Stimulated activated naive CD8-positive, alpha-beta T cell treated with anti-CD3 and anti-CD28 coated beads, Interleukin-15, Interleukin-2, amounts not matched to agents 100 ng/mL and 50 ng/mL, for 24 hours (primary cell): ENCODE results near the gene COL6A2.
A peak's percentile ranks its signal among the peaks of the same experiment; 100 is the strongest.

Experiments
- H3K27ac Mint-ChIP-seq: one replicate; pipeline ENCODE4 v1.8.0; 2021; ENCODE audit warnings: mild to moderate bottlenecking, mixed read lengths
- H3K27me3 Mint-ChIP-seq: one replicate; pipeline ENCODE4 v1.8.0; 2021; ENCODE audit warnings: mixed read lengths
- H3K36me3 Mint-ChIP-seq: one replicate; pipeline ENCODE4 v1.8.0; 2021; ENCODE audit warnings: low read depth, mixed read lengths
- H3K4me1 Mint-ChIP-seq: one replicate; pipeline ENCODE4 v1.8.0; 2021; ENCODE audit warnings: low read depth, mixed read lengths
- H3K4me3 Mint-ChIP-seq: one replicate; pipeline ENCODE4 v1.8.0; 2021; ENCODE audit warnings: mild to moderate bottlenecking, mixed read lengths
- H3K9me3 Mint-ChIP-seq: one replicate; pipeline ENCODE4 v1.8.0; 2021; ENCODE audit warnings: mixed read lengths

Gene COL6A2

GRCh38 chr21:46097336-46098293 lies at the start of gene COL6A2:
Gene COL6A2, plus strand, starts transcription at chr21:46098112.
- Mint-ChIP-seq H3K9me3 (peaks cover 6% of the 10 kb centered on the region), H3K27ac (peak within 1 kb of the TSS; percentile 38), H3K4me1 (peaks cover 18% of the 10 kb centered on the region), H3K27me3 (peaks cover 29% of the 10 kb centered on the region), H3K36me3 (peaks cover 12% of the 10 kb centered on the region), H3K4me3 (peak within 1 kb of the TSS; percentile 72)

- no peak overlapping the region for H3K27ac Mint-ChIP-seq
- H3K36me3 Mint-ChIP-seq: no peaks in the 10 kb centered on the region
- H3K4me1 Mint-ChIP-seq: peaks cover 24% of the 10 kb centered on the region
- H3K27me3 Mint-ChIP-seq: peaks cover 6% of the 10 kb centered on the region
- no peaks in the 10 kb centered on the region for H3K9me3 Mint-ChIP-seq
- H3K4me3 Mint-ChIP-seq: no peak overlapping the region
Observed at GRCh38 chr21:46048926-46049889, 48.7 kb upstream of the COL6A2 start.

DNA sequence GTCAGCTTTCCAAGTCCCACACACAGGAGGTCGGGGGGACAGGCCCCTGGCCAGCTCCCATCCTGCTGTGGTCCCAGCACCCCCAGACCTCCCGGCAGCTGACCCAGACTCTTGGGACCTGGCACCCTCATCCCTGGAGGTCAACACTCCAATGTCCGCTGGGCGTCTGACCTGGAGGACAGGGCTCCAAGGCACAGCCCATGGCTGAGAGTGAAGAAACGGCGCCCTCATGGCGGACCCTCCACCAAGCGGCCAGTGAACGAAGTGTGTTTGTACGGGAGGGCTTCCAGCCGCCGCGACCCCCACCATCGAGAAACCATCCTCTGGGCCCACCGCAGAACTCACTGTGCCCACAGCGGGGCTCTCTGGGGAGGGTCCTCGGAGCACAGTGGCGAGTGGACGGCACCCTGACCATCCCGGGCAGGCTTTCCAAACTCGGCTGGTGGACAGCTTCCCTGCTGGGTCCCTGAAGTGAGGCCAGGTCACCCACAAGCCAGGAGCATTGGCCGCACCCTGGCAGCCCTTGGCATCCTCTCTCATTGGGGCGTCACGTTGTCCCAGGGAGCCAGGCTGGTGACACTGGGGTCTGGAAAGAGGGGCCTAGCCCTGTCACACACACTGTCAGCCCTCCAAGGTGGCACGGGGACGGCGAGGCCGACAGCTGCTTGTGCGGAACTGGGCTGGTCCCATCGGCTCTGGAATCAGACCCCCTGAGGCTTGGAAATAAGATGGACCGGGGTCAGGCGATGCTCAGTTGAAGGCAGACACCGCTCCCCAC lies 47.8 kb upstream of the COL6A2 start:
- Mint-ChIP-seq H3K4me1 (peaks cover 27% of the 10 kb centered on the region), H3K9me3 (no peaks in the 10 kb centered on the region), H3K27ac (no peak overlapping the region), H3K36me3 (no peaks in the 10 kb centered on the region), H3K4me3 (no peak overlapping the region), H3K27me3 (peaks cover 6% of the 10 kb centered on the region)

GRCh38 chr21:46050668-46051378 lies 47.1 kb upstream of the COL6A2 start:
- no peaks in the 10 kb centered on the region for H3K36me3 Mint-ChIP-seq
- no peaks in the 10 kb centered on the region for H3K9me3 Mint-ChIP-seq
- H3K4me3 Mint-ChIP-seq: no peak overlapping the region
- peaks cover 6% of the 10 kb centered on the region for H3K27me3 Mint-ChIP-seq
- no peak overlapping the region for H3K27ac Mint-ChIP-seq
- H3K4me1 Mint-ChIP-seq: peaks cover 27% of the 10 kb centered on the region

- H3K27ac Mint-ChIP-seq: no peak overlapping the region
- no peaks in the 10 kb centered on the region for H3K9me3 Mint-ChIP-seq
- no peak overlapping the region for H3K4me3 Mint-ChIP-seq
- peaks cover 32% of the 10 kb centered on the region for H3K4me1 Mint-ChIP-seq
- H3K27me3 Mint-ChIP-seq: peaks cover 10% of the 10 kb centered on the region
- H3K36me3 Mint-ChIP-seq: no peaks in the 10 kb centered on the region
Observed at GRCh38 chr21:46051379-46051770, 46.5 kb upstream of the COL6A2 start.

- Mint-ChIP-seq H3K36me3 (no peaks in the 10 kb centered on the region), H3K27me3 (peaks cover 10% of the 10 kb centered on the region), H3K4me1 (peaks cover 39% of the 10 kb centered on the region), H3K9me3 (no peaks in the 10 kb centered on the region), H3K27ac (peak overlapping the region; percentile 86), H3K4me3 (no peak overlapping the region)
Observed at GRCh38 chr21:46051821-46052675, 45.9 kb upstream of the COL6A2 start.

GRCh38 chr21:46052703-46053651 lies 44.9 kb upstream of the COL6A2 start:
- Mint-ChIP-seq H3K27me3 (peaks cover 13% of the 10 kb centered on the region), H3K27ac (peak overlapping the region; percentile 98), H3K9me3 (no peaks in the 10 kb centered on the region), H3K36me3 (peaks cover 3% of the 10 kb centered on the region), H3K4me1 (peaks cover 48% of the 10 kb centered on the region), H3K4me3 (peak overlapping the region; percentile 65)

- Mint-ChIP-seq H3K27ac (peak overlapping the region; percentile 55), H3K27me3 (peaks cover 17% of the 10 kb centered on the region), H3K4me3 (no peak overlapping the region), H3K9me3 (peaks cover under 1% of the 10 kb centered on the region), H3K4me1 (peaks cover 59% of the 10 kb centered on the region), H3K36me3 (peaks cover 3% of the 10 kb centered on the region)
Observed at GRCh38 chr21:46054031-46054430, 43.9 kb upstream of the COL6A2 start.

DNA sequence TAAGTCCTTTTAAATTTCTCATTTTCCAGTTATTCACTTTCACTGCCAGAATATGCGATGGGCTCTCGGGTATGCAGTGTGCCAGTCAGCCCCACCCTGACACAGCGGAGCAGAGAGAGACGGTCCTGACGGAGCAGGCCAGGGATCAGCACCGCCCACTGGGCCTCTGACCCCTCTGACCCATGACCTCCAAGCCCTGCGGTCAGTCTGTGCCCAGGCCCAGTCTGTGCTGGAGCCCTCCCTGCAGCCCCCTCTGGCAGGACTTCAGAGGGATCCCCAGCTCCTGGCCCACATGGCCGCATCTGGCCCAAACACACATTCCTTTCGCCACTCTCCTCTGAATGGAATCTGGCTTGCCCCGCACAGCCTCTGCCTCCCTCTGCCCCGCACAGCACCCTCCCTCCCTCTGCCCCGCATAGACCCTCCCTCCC lies 43.4 kb upstream of the COL6A2 start:
- peaks cover 4% of the 10 kb centered on the region for H3K9me3 Mint-ChIP-seq
- peaks cover 3% of the 10 kb centered on the region for H3K36me3 Mint-ChIP-seq
- peaks cover 63% of the 10 kb centered on the region for H3K4me1 Mint-ChIP-seq
- peaks cover 21% of the 10 kb centered on the region for H3K27me3 Mint-ChIP-seq
- no peak overlapping the region for H3K4me3 Mint-ChIP-seq
- peak overlapping the region; percentile 55 for H3K27ac Mint-ChIP-seq

GRCh38 chr21:46055863-46056281 lies 42.0 kb upstream of the COL6A2 start:
- Mint-ChIP-seq H3K27me3 (peaks cover 21% of the 10 kb centered on the region), H3K4me3 (no peak overlapping the region), H3K9me3 (peaks cover 4% of the 10 kb centered on the region), H3K4me1 (peaks cover 76% of the 10 kb centered on the region), H3K36me3 (peaks cover 3% of the 10 kb centered on the region), H3K27ac (peak overlapping the region; percentile 29)

DNA sequence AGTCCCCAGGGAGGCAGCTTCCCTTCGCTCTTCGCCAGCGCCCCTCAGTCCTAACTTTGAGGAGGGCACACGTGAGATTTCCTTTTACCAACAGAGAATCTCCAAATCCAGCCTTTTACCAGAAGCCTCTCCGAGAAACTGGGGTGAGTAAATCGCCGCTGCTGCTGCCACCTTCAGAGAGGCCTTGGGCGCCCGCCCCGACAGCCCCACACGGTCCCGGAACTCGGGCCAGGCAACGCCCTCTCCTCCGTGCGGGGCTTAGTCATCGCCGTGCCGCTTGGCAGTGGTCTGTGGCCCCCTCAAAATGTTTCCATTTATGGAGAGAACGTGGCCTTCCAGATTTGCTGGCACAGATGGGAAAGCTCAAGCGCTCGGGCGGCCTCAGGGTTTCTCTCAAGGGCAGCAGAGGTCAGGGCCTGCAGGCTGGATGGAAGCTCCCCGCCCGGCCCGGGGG lies 41.4 kb upstream of the COL6A2 start:
- H3K36me3 Mint-ChIP-seq: peaks cover 3% of the 10 kb centered on the region
- peak overlapping the region; percentile 29 for H3K27ac Mint-ChIP-seq
- peaks cover 21% of the 10 kb centered on the region for H3K27me3 Mint-ChIP-seq
- no peak overlapping the region for H3K4me3 Mint-ChIP-seq
- H3K4me1 Mint-ChIP-seq: peaks cover 82% of the 10 kb centered on the region
- H3K9me3 Mint-ChIP-seq: peaks cover 4% of the 10 kb centered on the region

DNA sequence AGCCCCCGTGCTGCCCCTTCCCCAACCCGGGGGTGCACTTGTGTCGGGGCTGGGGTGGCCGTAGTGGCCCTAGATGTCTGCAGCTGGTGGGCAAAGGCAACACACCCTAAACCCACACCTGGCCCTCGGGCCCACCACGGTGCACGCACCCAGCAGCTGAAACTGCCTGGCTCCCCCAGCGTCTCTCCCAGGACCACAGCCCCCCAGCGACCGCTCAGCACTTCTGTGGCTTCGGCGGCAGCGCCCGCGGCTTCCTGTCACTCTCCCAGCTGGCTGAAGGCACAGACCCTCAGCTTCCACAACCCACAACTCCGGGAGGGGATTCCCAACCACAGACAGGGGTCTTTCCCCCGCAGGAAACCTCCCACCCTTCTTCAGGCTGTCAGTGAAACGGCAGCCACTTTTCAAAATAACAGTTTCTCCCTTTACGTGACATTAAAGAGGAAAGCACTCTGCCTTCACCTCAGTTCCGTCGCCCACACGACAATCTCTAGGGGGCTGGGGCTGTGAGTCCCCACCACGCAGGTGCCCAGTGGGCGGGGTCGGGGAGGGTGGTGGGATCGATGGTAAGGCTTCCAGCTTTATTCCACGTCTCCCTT lies 40.7 kb upstream of the COL6A2 start:
- Mint-ChIP-seq H3K4me1 (peaks cover 84% of the 10 kb centered on the region), H3K36me3 (peaks cover 3% of the 10 kb centered on the region), H3K27ac (peak overlapping the region; percentile 97), H3K9me3 (peaks cover 7% of the 10 kb centered on the region), H3K4me3 (peak overlapping the region; percentile 72), H3K27me3 (peaks cover 18% of the 10 kb centered on the region)
